Measurements from ENCODE around the gene DUSP22.

GRCh38 chr6:291204-291696, 1.0 kb upstream of the DUSP22 start:
- TF ChIP-seq ZFP3 (CRISPR knock-in tag; IDR thresholded peaks at IDR 0.05) (no peak), TCF4 (CRISPR knock-in tag; IDR thresholded peaks at IDR 0.05; ENCODE audit: borderline replicate concordance) (no peak), ZC3H10 (CRISPR knock-in tag; IDR thresholded peaks at IDR 0.05) (no peak), ARNTL (CRISPR knock-in tag; IDR thresholded peaks at IDR 0.05; ENCODE audit: borderline replicate concordance, low read depth) (no peak), ZFP30 (CRISPR knock-in tag; IDR thresholded peaks at IDR 0.05) (no peak), PATZ1 (CRISPR knock-in tag; IDR thresholded peaks at IDR 0.05; ENCODE audit: borderline replicate concordance) (no peak), ZNF70 (CRISPR knock-in tag; IDR thresholded peaks at IDR 0.05) (no peak)
